Measurements from ENCODE around the gene MAS1. TPM values are rescaled to one million over a fixed set of nuclear protein-coding genes. Genes with fewer than 3 reads are reported as not detected.

MAS1 gene
- total RNA-seq, 4 donors from 2014 or later: not detected

DNA sequence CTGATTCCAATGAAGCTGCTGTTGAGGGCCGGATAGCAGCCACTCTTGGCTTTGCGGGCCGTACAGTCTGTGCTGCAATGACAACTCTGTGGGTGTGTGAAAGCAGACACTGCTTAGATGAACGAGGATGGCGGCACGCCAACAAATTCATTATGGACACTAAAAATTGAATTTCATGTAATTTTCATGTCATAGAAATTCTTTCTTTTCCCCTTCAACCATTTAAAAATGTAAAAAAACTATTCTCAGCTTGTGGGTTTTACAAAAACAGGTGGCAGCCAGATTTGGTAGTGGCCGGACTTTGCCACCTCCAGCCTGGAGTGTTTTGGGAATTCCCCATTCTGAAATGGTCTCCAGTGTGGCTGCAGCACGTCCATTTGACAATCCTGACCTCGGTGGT lies 26.0 kb downstream of the MAS1 start:
- TF ChIP-seq CTCF (IDR thresholded peaks at IDR 0.05; ENCODE audit: low read depth): no peak

DNA sequence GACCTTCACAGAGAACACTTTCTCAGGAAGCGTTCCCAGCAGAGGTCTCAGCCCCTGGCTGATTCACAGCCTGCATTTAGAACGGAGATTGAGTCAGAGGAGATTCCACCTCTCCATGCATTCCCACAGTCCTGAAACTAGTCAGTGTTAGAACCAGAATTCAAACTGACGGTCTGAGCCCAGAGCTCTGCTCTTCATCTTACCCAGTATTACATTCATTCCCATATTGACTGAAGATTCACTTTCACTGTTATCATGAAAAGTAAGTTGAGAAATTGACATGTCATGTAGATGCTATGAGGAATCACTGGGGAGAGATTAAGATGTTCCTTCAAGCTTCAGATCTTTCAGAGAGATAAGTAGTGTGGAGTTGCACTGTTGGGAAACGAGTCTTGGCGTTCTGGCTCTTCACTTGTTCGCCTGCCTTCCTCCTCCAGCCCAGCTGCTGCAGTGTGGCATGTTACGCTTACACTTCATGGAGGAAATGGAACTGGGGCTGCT lies 28.3 kb downstream of the MAS1 start:
- TF ChIP-seq CTCF (IDR thresholded peaks at IDR 0.05; ENCODE audit: low read depth): no peak

DNA sequence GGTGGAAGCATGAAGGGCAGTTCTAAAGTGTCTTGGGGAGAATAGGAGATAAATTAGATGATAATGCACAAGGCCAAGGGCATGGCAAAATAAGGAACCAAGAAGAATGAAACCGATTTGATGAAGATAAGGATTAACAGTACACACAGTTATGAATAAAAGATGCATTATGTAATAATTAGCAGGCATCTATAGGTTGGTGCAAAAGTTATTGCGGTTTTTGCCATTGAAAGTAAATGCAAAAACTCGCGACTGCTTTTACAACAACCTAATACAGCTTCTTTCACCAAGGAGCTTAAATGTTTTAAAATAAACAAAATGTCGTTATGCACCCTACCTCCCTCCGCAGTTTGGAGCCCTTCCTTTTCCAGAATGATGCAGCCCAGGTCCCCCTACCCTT lies 29.0 kb downstream of the MAS1 start:
- TF ChIP-seq CTCF (IDR thresholded peaks at IDR 0.05; ENCODE audit: low read depth): no peak

DNA sequence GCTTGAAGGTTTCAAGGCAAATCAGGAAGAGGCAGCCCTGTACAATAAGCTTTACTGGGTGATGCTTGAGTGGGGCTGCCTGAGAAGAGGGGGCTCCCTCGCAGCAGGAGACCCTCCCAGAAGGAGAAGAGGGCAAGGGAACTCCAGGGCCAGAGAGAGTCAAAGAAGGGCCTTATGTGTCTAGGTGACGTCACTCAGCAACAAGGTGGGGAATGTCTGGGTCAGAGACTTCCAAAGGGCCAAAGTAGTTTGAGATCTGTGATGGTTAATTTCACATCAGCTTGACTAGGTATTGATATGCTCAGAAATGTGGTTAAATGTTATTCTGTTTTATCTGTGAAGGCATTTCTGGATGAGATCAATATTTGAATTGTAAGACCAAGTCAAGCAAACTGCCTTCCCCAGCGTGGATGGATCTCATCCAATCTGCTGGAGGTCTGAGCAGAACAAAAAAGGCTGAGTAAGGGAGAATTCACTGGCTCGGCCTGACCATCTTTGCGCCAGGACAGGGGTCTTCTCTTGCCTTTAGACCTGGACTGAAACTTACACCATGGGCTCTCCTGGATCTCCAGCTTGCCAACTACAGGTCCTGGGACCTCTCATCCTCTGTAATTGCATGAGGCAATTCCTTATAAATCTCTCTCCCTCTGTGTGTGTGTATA lies 35.9 kb downstream of the MAS1 start:
- TF ChIP-seq CTCF (IDR thresholded peaks at IDR 0.05; ENCODE audit: low read depth): no peak

GRCh38 chr6:159929819-159930218 lies 39.0 kb downstream of the MAS1 start:
- no peak for TF ChIP-seq CTCF (IDR thresholded peaks at IDR 0.05; ENCODE audit: low read depth)

DNA sequence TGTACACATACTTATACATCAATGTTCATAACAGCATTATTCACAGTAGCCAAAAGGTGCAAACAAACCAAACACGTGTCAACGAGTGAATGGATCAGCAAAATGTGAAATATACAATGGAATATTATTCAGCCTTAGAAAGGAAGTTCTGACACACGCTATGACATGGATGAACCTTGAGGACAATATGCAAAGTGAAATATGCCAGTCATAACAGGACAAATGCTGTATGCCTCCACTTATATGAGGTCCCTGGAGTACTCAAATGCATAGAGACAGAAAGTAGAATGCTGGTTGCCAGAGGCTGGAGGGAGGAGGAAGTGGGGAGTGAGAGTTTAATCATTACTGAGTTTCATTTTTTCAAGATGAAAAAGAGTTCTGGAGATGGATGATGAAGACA lies 40.3 kb downstream of the MAS1 start:
- no peak for TF ChIP-seq CTCF (IDR thresholded peaks at IDR 0.05; ENCODE audit: low read depth)

- no peak for TF ChIP-seq CTCF (IDR thresholded peaks at IDR 0.05; ENCODE audit: low read depth)
Observed at GRCh38 chr6:159931846-159932245, 41.1 kb downstream of the MAS1 start.
